ENCODE data around the gene SPATA6L. TPM values are rescaled to one million over a fixed set of nuclear protein-coding genes. Genes with fewer than 3 reads are reported as not detected.

The SPATA6L gene
- total RNA-seq, 2 experiments from 2014 or later: 9.4 to 10.8 TPM

GRCh38 chr9:4686112-4686511 is 19.8 kb upstream of the SPATA6L start:
- no peak for TF ChIP-seq CTCF (IDR thresholded peaks at IDR 0.05)
- Mint-ChIP-seq H3K9me3 (no peaks in the 10 kb centered on the region), H3K4me1 (ENCODE audit: low read depth) (peaks cover 53% of the 10 kb centered on the region), H3K27ac (peak overlapping the region; percentile 5), H3K27me3 (no peaks in the 10 kb centered on the region), H3K4me3 (peak overlapping the region; percentile 0), H3K36me3 (ENCODE audit: low read depth) (peaks cover 71% of the 10 kb centered on the region)
- Histone ChIP-seq H3K4me3 (ENCODE audit: low read length) (no peak overlapping the region), H3K27me3 (ENCODE audit: control insufficient read depth in 1 of 2, insufficient read depth in 2 of 2, low read length in 2 of 2) (no peaks in the 10 kb centered on the region), H3K9me3 (ENCODE audit: control insufficient read depth in 1 of 2, insufficient read depth in 1 of 2, low read length in 2 of 2) (no peaks in the 10 kb centered on the region), H3K27ac (ENCODE audit: low read depth in 1 of 2, low read length in 2 of 2) (no peak overlapping the region), H3K4me1 (ENCODE audit: insufficient read depth, low read length) (peaks cover 6% of the 10 kb centered on the region), H3K36me3 (ENCODE audit: insufficient read depth, low read length) (peaks cover 43% of the 10 kb centered on the region)
- ATAC-seq (ENCODE audit: poor library complexity) (no peak), DNase-seq (no peak)
- ChIA-PET POLR2A (interaction anchor here (1.2 to 2.3 kb wide), 2 partner anchors 54 to 1160 kb away, joined by 4 to 6 read pairs; partner anchors contain the start of gene RFX3), CTCF (no interaction called here)
- intact Hi-C loops (cut with DNase I, micrococcal nuclease): loop anchor here in 1 of 2 experiments (10.0 kb wide), 1 partner anchor 939 kb away; the partner anchor contains the start of gene RIC1

GRCh38 chr9:4684820-4685219 is 18.5 kb upstream of the SPATA6L start:
- no peaks in the 10 kb centered on the region for H3K9me3 Mint-ChIP-seq
- intact Hi-C loops (cut with DNase I, micrococcal nuclease): loop anchor here (5.0 to 10.0 kb wide), 3 partner anchors 57 to 940 kb away; partner anchors contain the start of genes AK3 (in 1 of the 2) and RIC1 (in 1 of the 2)
- TF ChIP-seq CTCF (IDR thresholded peaks at IDR 0.05): no peak
- H3K36me3 Mint-ChIP-seq (ENCODE audit: low read depth): peaks cover 58% of the 10 kb centered on the region
- H3K27ac Mint-ChIP-seq: peak overlapping the region; percentile 28
- Histone ChIP-seq H3K4me1 (ENCODE audit: insufficient read depth, low read length) (peaks cover 13% of the 10 kb centered on the region), H3K27ac (ENCODE audit: low read depth in 1 of 2, low read length in 2 of 2) (no peak overlapping the region), H3K4me3 (ENCODE audit: low read length) (no peak overlapping the region), H3K27me3 (ENCODE audit: control insufficient read depth in 1 of 2, insufficient read depth in 2 of 2, low read length in 2 of 2) (no peaks in the 10 kb centered on the region), H3K9me3 (ENCODE audit: control insufficient read depth in 1 of 2, insufficient read depth in 1 of 2, low read length in 2 of 2) (no peaks in the 10 kb centered on the region), H3K36me3 (ENCODE audit: insufficient read depth, low read length) (peaks cover 32% of the 10 kb centered on the region)
- ChIA-PET CTCF (interaction anchor here (0.6 to 1.2 kb wide), 3 partner anchors 19 to 62 kb away, joined by 3 read pairs; no protein-coding TSS in a partner anchor), POLR2A (interaction anchor here (1.1 to 2.3 kb wide), 3 partner anchors 11 to 1158 kb away, joined by 3 to 6 read pairs (median 4); partner anchors contain the start of gene RFX3)
- peaks cover 40% of the 10 kb centered on the region for H3K4me1 Mint-ChIP-seq (ENCODE audit: low read depth)
- DNase-seq: no peak
- ATAC-seq (ENCODE audit: poor library complexity): no peak
- no peaks in the 10 kb centered on the region for H3K27me3 Mint-ChIP-seq
- H3K4me3 Mint-ChIP-seq: peak overlapping the region; percentile 34

- Histone ChIP-seq H3K9me3 (ENCODE audit: control insufficient read depth in 1 of 2, insufficient read depth in 1 of 2, low read length in 2 of 2) (no peaks in the 10 kb centered on the region), H3K4me3 (ENCODE audit: low read length) (peak overlapping the region; percentile 95), H3K27ac (ENCODE audit: low read depth in 1 of 2, low read length in 2 of 2) (no peak overlapping the region), H3K4me1 (ENCODE audit: insufficient read depth, low read length) (peaks cover 20% of the 10 kb centered on the region), H3K36me3 (ENCODE audit: insufficient read depth, low read length) (peaks cover 13% of the 10 kb centered on the region), H3K27me3 (ENCODE audit: control insufficient read depth in 1 of 2, insufficient read depth in 2 of 2, low read length in 2 of 2) (no peaks in the 10 kb centered on the region)
- TF ChIP-seq CTCF (IDR thresholded peaks at IDR 0.05): no peak
- CTCF ChIA-PET: interaction anchor here (1.3 kb wide), 1 partner anchor 79 kb away, joined by 4 read pairs; no protein-coding TSS in a partner anchor
- intact Hi-C loops (cut with DNase I, micrococcal nuclease): loop anchor here (2.0 to 10.0 kb wide), 4 partner anchors 58 to 944 kb away; partner anchors contain the start of genes AK3 (in 1 of the 2) and RIC1 (in 1 of the 2)
- no peaks in the 10 kb centered on the region for H3K9me3 Mint-ChIP-seq
- H3K4me1 Mint-ChIP-seq (ENCODE audit: low read depth): peaks cover 26% of the 10 kb centered on the region
- no peak overlapping the region for H3K4me3 Mint-ChIP-seq
- DNase-seq (peak in 1 of 14 experiments; percentile 28), ATAC-seq (ENCODE audit: poor library complexity) (no peak)
- H3K27ac Mint-ChIP-seq: no peak overlapping the region
- POLR2A ChIA-PET: interaction anchor here (0.7 to 2.7 kb wide), 5 partner anchors 12 to 948 kb away, joined by 3 to 17 read pairs (median 5); partner anchors contain the start of gene RIC1
- peaks cover 25% of the 10 kb centered on the region for H3K36me3 Mint-ChIP-seq (ENCODE audit: low read depth)
- no peaks in the 10 kb centered on the region for H3K27me3 Mint-ChIP-seq
These were observed 14.5 kb upstream of the SPATA6L start for GRCh38 chr9:4680750-4681149.
